Upper lobe of left lung (tissue), 4 donors: ENCODE data around the gene AGBL4.

Source experiments
- EP300 ChIP-seq, 4 donors: sonication (generic); formaldehyde crosslinking; IDR thresholded peaks; one replicate each; pipeline ENCODE4 v1.5.1; 2017; ENCODE audit warnings: antibody characterized with exemption in 4 of 4, control low read depth in 2 of 4
- POLR2A ChIP-seq, 4 donors: fragments of 450-650 bp; IDR thresholded peaks; one replicate each; pipeline ENCODE4 v1.5.1; 2016 to 2017; ENCODE audit warnings: antibody characterized with exemption in 4 of 4, mild to moderate bottlenecking in 2 of 4
- POLR2AphosphoS5 ChIP-seq, 2 donors: sonication (generic); formaldehyde crosslinking; IDR thresholded peaks; one replicate each; pipeline ENCODE4 v1.5.1; 2017; ENCODE audit warnings: antibody characterized with exemption in 2 of 2
- TF ChIP-seq, protein P1 (sequence below), 6 experiments: fragments of 450-650 bp in 4 of 6; fragments of 200-600 bp in 2 of 6; sonication (generic) in 2 of 6; IDR thresholded peaks; one replicate each; pipeline ENCODE4 v1.5.1; 2016 to 2019; ENCODE audit warnings: antibody characterized with exemption in 6 of 6

DNA sequence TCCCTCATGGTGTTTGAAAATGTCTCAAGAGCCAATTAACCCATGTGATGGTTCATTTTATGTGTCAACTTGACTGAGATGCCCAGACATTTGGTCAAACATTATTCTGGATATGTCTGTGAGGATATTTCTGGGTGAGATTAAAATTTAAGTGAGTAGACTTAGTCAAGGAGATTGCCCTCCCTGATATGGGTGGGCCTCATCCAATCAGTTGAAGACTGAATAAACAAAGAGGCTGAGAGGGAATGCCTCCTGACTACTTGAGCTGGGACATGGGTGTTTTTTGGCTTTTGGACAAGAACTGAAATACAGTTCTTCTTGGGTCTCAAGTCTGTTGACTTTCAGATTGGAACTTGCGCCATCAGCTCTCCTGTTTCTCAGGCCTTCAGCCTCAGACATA is 1462.3 kb downstream of the AGBL4 start:
- TF ChIP-seq, protein P1, sequence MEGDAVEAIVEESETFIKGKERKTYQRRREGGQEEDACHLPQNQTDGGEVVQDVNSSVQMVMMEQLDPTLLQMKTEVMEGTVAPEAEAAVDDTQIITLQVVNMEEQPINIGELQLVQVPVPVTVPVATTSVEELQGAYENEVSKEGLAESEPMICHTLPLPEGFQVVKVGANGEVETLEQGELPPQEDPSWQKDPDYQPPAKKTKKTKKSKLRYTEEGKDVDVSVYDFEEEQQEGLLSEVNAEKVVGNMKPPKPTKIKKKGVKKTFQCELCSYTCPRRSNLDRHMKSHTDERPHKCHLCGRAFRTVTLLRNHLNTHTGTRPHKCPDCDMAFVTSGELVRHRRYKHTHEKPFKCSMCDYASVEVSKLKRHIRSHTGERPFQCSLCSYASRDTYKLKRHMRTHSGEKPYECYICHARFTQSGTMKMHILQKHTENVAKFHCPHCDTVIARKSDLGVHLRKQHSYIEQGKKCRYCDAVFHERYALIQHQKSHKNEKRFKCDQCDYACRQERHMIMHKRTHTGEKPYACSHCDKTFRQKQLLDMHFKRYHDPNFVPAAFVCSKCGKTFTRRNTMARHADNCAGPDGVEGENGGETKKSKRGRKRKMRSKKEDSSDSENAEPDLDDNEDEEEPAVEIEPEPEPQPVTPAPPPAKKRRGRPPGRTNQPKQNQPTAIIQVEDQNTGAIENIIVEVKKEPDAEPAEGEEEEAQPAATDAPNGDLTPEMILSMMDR (IDR thresholded peaks at IDR 0.05): no peak
- TF ChIP-seq POLR2AphosphoS5 (IDR thresholded peaks at IDR 0.05) (no peak), POLR2A (IDR thresholded peaks at IDR 0.05) (no peak), EP300 (IDR thresholded peaks at IDR 0.05) (no peak)
